OCI-LY3 (cell line): ENCODE results near the gene CEP131.

Source experiments
- H2AFZ ChIP-seq: fragments of 200-600, 300-600 bp; shearing (Covaris generic); 2 replicates; pipeline ENCODE4 v1.6.0; 2014; ENCODE audit warnings: antibody characterized with exemption, low read depth, low read length
- H3K27ac ChIP-seq: fragments of 200-600, 300-600 bp; sonication (generic); 2 replicates; pipeline ENCODE4 v1.5.1; 2014; ENCODE audit warnings: mild to moderate bottlenecking, low read length, moderate library complexity, mixed read lengths
- H3K27me3 ChIP-seq: fragments of 200-600, 300-600 bp; sonication (generic); 2 replicates; pipeline ENCODE4 v1.6.1; 2014; ENCODE audit warnings: low read depth, low read length, mixed read lengths
- H3K36me3 ChIP-seq: fragments of 200-600, 300-600 bp; sonication (generic); replicated peaks from 2 replicates; pipeline ENCODE3; 2014; ENCODE audit warnings: low read depth, low read length, mixed read lengths
- H3K4me1 ChIP-seq: fragments of 300-600, 200-600 bp; sonication (generic); 2 replicates; pipeline ENCODE4 v1.6.1; 2014; ENCODE audit warnings: low read length, mixed read lengths
- H3K4me2 ChIP-seq: fragments of 200-600, 300-600 bp; sonication (generic); 2 replicates; pipeline ENCODE4 v1.6.1; 2014; ENCODE audit warnings: low read length, mixed read lengths
- H3K4me3 ChIP-seq: fragments of 300-600, 200-600 bp; sonication (generic); 2 replicates; pipeline ENCODE4 v1.5.1; 2014; ENCODE audit warnings: antibody characterized with exemption, mild to moderate bottlenecking, low read length, moderate library complexity
- H3K79me2 ChIP-seq: fragments of 300-600, 200-600 bp; shearing (Covaris generic); 2 replicates; pipeline ENCODE4 v1.6.1; 2014; ENCODE audit warnings: mild to moderate bottlenecking, low read length, mixed read lengths
- H3K9ac ChIP-seq: fragments of 300-600, 200-600 bp; shearing (Covaris generic); 2 replicates; pipeline ENCODE4 v1.6.0; 2014; ENCODE audit warnings: mild to moderate bottlenecking, low read length, moderate library complexity
- H3K9me3 ChIP-seq: fragments of 200-600, 300-600 bp; shearing (Covaris generic); 2 replicates; pipeline ENCODE4 v1.6.1; 2014; ENCODE audit warnings: low read length, mixed read lengths; ENCODE audit not compliant: insufficient read depth
- H4K20me1 ChIP-seq: fragments of 200-600, 300-600 bp; sonication (generic); 2 replicates; pipeline ENCODE4 v1.6.1; 2016; ENCODE audit warnings: low read length, mixed read lengths; ENCODE audit not compliant: insufficient read depth
- EZH2phosphoT487 ChIP-seq: fragments of 200-600 bp; shearing (Covaris generic); IDR thresholded peaks from 2 replicates; pipeline ENCODE4 v1.6.1; 2018; ENCODE audit warnings: antibody characterized with exemption, mixed run types, low read depth
- TF ChIP-seq, protein P1 (sequence below): fragments of 200-600, 300-600 bp; sonication (generic); IDR thresholded peaks from 2 replicates; pipeline ENCODE4 v1.5.1; 2014; ENCODE audit warnings: antibody characterized with exemption, low read length, low read depth

Gene CEP131

DNA sequence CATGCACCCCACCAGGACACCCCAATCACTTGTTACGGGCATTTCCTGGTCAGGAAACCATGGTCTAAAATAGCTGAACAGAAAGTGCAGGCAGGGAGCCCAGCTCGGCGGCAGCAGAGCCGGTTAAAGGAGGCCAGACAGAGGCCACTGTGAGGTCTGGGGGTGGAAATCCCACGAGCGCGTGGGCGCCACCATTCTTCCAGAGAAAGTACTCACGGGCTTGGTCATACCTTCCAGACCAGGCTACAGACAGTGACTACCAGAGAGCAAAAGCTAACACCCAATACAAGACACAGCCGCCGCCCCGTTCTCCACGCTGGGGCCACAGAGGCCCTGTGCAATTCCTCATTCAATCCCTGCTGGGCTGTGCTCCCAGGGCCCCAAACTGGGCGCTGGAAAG lies 11.9 kb downstream of the CEP131 start:
- H3K9ac ChIP-seq, result no peak overlapping the region
- no peaks in the 10 kb centered on the region for H4K20me1 ChIP-seq
- H3K4me2 ChIP-seq, result no peak overlapping the region
- no peaks in the 10 kb centered on the region for H3K36me3 ChIP-seq
- no peak overlapping the region for H3K27ac ChIP-seq
- no peaks in the 10 kb centered on the region; the same call in 1 of the 2 replicates for H3K4me1 ChIP-seq
- no peaks in the 10 kb centered on the region for H3K9me3 ChIP-seq
- H3K27me3 ChIP-seq, result no peaks in the 10 kb centered on the region
- H3K4me3 ChIP-seq, result no peak overlapping the region
- H3K79me2 ChIP-seq, result no peaks in the 10 kb centered on the region
- TF ChIP-seq, protein P1, sequence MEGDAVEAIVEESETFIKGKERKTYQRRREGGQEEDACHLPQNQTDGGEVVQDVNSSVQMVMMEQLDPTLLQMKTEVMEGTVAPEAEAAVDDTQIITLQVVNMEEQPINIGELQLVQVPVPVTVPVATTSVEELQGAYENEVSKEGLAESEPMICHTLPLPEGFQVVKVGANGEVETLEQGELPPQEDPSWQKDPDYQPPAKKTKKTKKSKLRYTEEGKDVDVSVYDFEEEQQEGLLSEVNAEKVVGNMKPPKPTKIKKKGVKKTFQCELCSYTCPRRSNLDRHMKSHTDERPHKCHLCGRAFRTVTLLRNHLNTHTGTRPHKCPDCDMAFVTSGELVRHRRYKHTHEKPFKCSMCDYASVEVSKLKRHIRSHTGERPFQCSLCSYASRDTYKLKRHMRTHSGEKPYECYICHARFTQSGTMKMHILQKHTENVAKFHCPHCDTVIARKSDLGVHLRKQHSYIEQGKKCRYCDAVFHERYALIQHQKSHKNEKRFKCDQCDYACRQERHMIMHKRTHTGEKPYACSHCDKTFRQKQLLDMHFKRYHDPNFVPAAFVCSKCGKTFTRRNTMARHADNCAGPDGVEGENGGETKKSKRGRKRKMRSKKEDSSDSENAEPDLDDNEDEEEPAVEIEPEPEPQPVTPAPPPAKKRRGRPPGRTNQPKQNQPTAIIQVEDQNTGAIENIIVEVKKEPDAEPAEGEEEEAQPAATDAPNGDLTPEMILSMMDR, result no peak
- no peak overlapping the region for H2AFZ ChIP-seq

DNA sequence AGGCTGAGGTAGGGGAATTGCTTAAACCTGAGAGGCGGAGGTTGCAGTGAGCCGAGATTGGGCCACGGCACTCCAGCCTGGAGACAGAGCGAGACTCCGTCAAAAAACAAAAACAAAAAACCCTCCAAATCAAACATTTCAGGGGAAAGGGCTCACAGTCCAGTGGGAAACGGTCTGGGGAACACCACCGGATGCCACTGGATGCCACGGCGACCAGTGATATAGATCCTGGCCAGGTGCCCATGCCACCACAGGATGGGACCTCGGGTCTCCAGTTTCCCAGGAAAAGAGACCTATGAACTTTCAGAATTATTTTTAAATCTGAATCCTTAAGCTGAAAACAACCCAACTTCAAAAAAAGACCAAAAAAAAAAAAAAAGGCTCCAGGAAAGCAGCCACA lies 12.3 kb downstream of the CEP131 start:
- H3K27ac ChIP-seq, result no peak overlapping the region
- H3K4me2 ChIP-seq, result no peak overlapping the region
- TF ChIP-seq, protein P1, result no peak
- TF ChIP-seq EZH2phosphoT487, result no peak
- no peak overlapping the region for H3K4me3 ChIP-seq
- no peak overlapping the region for H2AFZ ChIP-seq
- H3K9me3 ChIP-seq, result no peaks in the 10 kb centered on the region
- H3K79me2 ChIP-seq, result no peaks in the 10 kb centered on the region
- no peaks in the 10 kb centered on the region; the same call in 1 of the 2 replicates for H3K4me1 ChIP-seq
- H3K36me3 ChIP-seq, result no peaks in the 10 kb centered on the region
- no peak overlapping the region for H3K9ac ChIP-seq
- no peaks in the 10 kb centered on the region for H3K27me3 ChIP-seq
- no peaks in the 10 kb centered on the region for H4K20me1 ChIP-seq

DNA sequence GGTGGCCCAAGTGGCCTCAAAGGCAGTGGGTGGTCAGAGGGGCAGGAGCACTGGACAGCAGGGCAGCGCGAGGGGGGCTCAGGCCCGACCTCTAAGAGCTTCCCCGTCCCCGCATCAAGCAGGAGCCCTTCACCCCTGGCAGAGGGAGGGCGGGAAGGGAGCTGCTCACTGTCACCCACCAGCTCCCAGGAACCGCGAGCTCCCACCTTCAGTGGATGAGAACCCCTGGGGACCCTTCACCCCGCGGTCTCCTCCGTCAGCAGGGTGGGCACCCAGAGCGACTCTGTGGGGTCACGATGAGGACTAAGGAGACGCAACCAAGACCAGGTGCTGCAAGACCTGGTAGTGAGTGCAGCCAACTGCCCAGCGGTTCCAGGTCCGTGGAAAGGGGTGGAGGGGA lies 13.6 kb downstream of the CEP131 start:
- H3K36me3 ChIP-seq, result no peaks in the 10 kb centered on the region
- H3K79me2 ChIP-seq, result no peaks in the 10 kb centered on the region
- no peak for TF ChIP-seq EZH2phosphoT487
- TF ChIP-seq, protein P1, result no peak
- H4K20me1 ChIP-seq, result no peaks in the 10 kb centered on the region
- H3K9ac ChIP-seq, result no peak overlapping the region
- H3K27ac ChIP-seq, result no peak overlapping the region
- no peak overlapping the region for H3K4me3 ChIP-seq
- H3K9me3 ChIP-seq, result no peaks in the 10 kb centered on the region
- H2AFZ ChIP-seq, result no peak overlapping the region
- no peak overlapping the region for H3K4me2 ChIP-seq
- H3K27me3 ChIP-seq, result no peaks in the 10 kb centered on the region
- H3K4me1 ChIP-seq, result no peaks in the 10 kb centered on the region; the same call in 1 of the 2 replicates

DNA sequence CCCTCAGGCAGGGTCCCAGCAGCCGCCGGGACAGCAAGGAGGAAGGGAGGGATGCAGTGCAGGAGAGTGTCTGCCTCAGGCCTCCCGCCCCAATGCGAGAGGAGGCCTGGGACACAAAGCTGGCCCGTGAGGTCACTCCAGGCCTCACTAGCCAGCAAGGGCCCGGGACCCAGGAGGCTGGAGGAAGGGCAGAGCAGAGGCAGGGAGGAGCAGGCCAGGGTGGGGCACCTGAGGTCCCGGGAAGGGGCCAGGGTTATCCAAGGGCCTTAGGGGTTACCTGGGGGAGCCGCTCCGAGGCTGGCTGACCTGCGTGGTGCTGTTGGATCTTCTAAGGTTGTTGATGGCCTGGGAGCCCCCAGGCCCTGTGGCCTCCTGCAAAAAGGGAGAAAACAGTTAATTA lies 14.1 kb downstream of the CEP131 start:
- H3K4me2 ChIP-seq, result no peak overlapping the region
- no peaks in the 10 kb centered on the region for H3K9me3 ChIP-seq
- H3K36me3 ChIP-seq, result no peaks in the 10 kb centered on the region
- no peak overlapping the region for H3K27ac ChIP-seq
- TF ChIP-seq EZH2phosphoT487, result no peak
- TF ChIP-seq, protein P1, result no peak
- no peak overlapping the region for H3K9ac ChIP-seq
- H3K4me1 ChIP-seq, result no peaks in the 10 kb centered on the region; the same call in 1 of the 2 replicates
- H4K20me1 ChIP-seq, result no peaks in the 10 kb centered on the region
- H3K27me3 ChIP-seq, result no peaks in the 10 kb centered on the region
- no peaks in the 10 kb centered on the region for H3K79me2 ChIP-seq
- no peak overlapping the region for H2AFZ ChIP-seq
- no peak overlapping the region for H3K4me3 ChIP-seq
